Right hindlimb (tissue), 1 donor: ENCODE results near the gene IGSF21.
A peak's percentile ranks its signal among the peaks of the same experiment; 100 is the strongest.

Source experiments
- DNase-seq: peaks from one replicate; pipeline ENCODE4 v3.0.0-alpha.2; 2018

The IGSF21 gene

DNA sequence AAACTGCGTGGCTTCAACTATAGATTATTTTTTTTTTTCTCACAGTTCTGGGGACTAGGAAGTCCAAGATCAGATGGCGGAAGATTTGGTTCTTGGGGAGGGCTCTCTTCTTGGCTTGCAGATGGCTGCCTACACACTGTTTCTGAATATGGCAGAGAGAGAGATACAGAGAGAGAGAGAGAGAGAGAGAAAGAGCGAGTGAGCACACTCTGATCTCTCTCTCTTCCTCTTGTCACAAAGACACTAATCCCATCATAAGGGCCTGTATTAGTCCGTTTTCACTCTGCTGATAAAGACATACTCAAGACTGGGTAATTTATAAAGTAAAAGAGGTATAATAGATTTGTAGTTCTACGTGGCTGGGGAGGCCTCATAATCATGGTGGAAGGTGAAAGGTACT, 79.5 kb downstream of the IGSF21 start:
- no peak for DNase-seq

DNA sequence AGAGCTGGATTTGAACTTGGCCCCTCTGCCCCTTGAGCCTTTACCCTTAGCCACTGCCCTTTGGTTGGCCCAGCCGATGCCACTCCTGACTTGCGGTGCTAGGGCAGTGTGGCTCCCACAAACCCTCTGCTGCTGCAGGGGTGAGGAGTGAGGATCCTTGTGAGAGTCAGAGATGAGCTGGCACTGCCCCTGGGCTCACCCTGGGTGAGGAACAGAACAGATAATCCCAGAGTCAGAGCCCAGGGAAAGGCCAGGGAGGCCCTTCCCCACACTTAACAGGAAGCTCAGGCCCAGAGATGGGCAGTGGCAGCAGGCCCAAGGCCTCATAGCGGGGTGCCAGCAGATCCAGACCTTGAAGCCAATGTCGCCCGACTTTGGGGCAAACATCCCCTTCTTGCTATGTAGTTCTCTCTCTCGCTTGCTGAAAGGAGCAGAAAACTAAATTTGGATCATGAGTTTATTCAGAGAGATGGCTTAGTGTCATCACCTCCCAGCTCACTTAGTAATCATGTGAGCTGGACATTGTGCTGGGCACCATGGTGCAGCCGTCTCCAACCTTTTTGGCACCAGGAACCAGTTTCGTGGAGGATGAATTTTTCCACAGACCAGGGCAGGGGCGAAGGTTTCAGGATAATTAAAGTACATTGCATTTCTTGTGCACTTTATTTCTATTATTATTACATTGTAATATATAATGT, 81.4 kb downstream of the IGSF21 start:
- no peak for DNase-seq

DNA sequence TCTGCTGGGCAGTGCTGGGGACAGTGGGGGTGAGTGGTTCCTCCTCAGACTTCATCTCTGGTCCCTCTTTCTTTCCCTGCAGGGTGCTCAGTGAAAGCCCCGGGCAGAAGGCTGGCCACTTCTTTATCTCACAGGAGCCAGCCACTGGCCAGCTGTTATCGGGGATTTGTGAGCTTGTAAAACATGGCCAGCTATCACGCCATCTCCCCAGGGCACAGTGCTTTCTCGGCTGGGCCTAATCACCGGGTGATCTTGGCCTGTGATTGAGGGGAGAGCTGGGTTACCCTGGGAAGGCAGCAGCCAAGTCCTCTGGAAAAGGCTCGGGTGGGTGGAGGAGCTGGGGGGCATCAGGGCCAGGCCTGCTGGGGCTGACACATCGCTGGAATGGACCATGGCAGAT, 83.0 kb downstream of the IGSF21 start:
- no peak for DNase-seq

DNA sequence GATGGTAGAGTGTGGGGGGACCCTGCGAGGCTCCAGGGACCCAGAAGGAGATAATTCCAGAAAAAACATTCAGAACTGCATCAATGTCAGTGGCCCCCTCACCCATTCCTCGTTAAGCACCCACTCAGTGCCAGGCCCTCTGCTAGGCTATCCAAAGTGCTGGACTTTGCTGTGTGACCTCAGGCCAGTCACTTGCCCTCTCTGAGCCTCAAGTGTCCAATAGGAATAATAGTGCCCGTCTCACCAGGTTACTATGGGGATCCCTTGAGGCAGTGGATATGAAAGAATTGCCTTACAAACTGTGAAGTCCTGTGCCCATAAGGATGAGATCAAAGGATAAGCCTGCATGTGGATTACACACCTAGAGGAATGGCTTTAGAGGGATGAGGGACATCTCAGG, 83.4 kb downstream of the IGSF21 start:
- no peak for DNase-seq

DNA sequence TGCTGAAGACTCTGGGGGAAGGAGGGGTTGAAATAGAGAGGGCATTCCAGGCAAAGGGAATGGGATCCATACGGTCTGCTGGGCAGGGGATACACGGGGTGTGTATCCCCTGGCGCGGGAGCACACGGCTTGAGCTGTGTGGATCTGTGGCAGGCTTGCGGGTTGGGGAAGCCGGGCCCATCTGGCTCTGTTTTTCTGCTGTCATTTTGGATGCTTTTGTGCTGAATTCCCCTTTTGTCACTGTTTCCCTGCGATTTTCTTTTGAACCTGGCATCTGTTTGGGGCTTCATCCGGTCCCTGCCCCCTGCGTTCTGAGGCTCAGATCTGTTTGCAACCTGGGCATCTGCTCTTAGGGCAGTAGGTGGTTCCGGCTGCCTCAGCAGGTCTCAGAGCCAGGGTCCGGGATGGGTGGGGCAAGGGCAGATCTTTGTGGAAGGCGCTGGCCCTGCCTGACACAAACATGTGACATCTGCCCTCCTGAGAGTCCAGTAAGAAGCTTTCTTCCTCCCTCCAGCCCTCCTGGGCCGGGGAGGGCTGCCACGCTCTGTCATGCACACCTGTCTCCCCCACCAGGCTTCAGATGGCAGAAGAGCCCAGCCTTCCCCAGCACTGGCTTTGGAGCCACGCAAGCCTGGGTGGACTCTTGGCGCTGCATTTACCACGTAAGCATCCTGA, 84.0 kb downstream of the IGSF21 start:
- DNase-seq: no peak

DNA sequence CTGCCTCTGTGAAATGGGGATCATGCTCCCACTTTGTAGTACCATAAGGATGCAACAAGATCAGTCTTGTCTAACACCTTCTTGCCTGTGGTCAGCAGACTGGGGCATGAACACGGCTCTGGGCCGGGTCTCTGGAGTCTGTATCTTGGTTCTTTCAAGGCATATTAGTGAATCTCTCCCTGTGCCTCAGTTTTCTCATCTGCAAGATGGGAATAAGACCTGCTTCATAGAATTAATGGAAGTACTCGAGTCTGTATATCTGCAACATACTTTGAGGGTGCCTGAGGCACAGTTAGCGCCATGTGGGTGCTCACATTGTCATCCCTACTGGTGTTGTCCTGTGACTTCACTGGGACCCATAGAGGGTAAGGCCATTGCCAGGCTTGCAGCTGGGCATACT, 84.6 kb downstream of the IGSF21 start:
- DNase-seq: no peak

DNA sequence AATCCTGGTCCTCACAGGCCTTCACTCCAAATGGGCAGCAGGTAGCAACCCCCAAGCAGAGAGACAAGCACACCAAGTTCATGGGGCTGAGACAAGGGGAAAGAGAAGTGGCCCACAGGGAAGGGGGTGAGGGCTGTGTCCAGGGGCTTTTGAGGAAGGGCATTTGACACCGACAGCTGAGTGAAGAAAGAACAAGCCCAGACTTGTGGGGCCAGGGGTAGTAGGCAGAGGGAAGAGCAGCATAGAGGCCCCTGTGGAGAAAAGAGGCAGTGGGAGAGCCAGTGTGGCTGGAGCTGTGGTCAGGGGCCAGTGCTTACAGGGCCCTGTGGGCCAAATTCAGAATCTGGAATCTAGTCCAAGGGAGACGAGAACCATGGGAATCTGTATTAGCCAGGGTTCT, 85.4 kb downstream of the IGSF21 start:
- DNase-seq: no peak

DNA sequence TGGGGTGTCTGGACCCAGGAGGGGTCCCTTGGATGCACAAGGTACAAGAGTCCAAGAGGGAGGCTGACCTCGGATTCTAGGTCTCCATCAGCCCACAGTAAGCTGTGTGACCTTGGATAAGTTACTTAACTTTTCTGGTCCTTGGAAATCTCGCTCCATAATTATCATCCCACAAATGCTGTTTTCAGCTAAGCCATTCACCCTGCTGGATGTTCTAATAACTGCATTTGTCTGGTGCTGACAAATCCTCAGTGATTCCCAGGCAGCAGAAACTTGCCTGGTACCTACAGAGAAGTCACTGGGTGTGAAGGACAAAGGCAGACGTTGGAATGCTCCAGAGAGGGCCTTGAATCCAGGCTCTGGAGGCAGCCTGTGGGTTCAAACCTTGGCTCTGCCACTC, 89.7 kb downstream of the IGSF21 start:
- DNase-seq: no peak

DNA sequence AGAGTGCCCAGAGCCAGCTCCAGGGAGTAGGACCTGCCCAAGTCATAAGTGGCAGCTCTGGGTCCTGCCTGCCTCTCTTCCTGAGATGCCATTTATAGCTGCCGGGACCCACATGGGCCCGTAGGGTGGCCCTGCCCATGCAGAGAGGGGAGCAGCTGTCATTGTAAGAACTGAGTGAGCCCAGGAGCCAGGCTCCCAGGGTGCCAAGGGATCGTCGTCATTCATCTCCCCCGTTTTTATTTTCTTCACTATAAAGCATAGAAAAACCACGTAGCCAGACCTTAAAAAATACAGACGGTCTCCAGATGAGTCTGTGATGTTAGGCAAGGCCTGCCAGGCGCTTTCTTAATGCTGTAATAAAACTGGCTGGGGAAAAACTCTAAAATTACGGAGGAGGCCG, 90.7 kb downstream of the IGSF21 start:
- peak; percentile 44 for DNase-seq

DNA sequence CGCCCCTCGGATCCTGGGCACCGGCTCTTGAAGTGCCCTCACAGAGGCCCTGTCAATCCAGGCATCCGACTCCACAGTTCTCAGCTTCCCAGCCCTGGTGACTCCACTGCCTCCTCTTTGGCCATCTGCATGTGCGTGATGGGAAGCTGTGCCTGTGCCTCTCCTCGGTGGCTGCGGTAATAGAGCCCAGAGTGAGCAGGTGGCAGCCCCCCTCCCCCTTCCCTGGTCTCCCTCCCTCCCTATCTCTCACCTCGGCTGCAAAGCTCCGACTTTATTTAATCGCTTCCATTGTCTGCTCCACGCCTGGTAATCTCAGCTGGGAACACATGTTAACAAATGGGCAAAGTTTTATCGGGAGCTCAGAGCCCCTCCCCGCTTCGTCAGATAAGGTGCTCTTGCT, 91.9 kb downstream of the IGSF21 start:
- DNase-seq: no peak

DNA sequence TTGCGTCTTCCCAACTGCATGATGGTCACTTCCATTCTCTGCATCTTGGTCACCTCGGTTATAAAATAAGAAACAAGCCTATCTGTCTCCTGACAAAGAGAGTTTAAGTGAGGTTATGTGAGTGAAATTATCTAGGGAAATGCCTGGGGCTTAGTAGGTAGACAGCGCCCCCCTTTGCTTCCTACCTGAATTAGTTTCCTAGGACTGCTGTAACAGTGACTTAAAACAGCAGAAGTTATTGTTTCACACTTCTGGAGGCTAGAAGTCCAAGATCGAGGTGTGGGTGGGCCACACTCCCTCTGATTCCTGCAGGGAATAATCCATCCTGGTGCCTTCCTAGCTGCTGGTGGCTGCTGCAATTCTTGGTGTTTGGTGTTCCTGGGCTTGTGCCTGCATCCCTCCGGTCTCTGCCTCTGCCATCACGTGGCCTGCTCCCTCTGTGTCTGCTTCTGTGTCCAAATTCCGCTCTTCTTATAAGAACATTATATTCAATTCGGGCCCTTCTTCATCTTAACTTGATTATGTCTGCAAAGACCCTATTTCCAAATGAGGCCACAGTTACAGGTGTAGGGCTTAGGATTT, 92.6 kb downstream of the IGSF21 start:
- no peak for DNase-seq

DNA sequence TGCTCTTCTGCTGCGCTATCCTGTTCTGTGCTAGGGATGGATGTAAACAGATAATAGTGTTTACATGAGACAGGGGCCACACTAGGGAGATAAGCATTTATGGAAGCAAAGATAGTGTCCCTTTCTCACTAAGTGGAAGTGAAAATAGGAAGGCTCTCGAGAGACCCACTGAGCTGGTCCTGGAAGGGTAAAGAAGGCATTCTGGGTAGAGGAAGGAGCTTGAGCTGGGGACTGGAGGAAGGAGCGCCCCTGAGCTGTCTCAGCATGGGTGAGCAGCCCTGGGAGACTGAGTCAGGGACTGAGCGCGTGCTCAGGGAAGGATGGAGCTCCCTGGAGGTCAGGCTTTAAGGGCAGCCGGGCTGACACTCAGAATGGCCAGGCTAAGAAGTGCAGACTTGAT, 93.3 kb downstream of the IGSF21 start:
- DNase-seq: no peak

DNA sequence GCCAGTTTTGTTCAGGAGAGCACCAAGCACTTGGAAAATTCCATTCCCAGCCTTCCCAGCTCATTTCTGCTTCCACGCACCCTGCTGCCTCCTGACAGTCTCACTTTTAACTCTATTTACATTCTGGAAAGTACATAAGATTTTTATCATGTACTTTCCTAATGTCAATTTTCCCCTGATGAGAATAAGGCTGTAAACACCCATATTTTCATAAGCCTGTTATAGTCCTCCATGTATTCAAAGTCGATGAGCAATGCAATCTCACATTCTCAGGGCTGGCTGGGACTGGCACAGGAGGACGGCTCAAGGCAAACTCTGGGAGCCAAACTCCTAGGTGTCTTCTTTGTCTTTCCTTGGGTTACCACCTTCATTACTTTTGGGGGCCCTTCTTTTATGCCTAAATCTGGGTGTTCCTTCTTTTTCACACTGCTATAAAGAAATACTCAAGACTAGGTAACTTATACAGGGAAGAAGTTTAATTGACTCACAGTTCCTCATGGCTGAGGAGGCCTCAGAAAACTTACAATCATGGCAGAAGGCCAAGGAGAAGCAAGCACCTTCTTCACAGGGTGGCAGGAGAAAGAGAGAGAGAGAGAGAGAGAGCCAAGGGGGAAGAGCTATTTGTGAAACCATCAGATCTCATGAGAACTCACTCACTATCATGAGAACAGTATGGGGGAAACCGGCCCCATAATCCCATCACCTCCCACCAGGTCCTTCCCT, 94.6 kb downstream of the IGSF21 start:
- no peak for DNase-seq

DNA sequence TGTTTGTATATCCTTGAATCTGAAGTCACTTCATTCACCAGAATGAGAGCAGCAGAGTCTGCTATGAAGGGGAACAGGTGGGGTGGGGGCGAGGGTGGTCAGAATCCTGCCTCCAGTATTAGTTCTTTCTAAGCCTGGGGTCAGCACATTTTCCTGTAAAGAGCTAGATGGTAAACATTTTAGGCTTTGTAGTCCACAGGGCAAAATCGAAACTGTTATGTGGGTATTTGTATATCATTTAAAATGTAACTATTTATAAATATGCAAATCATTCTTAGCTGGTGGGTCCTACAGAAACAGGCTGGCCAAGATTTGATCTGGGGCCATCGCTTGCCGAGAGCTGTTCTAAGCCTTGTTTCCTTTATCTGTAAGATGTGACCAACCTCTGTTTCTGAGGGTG, 96.0 kb downstream of the IGSF21 start:
- no peak for DNase-seq

DNA sequence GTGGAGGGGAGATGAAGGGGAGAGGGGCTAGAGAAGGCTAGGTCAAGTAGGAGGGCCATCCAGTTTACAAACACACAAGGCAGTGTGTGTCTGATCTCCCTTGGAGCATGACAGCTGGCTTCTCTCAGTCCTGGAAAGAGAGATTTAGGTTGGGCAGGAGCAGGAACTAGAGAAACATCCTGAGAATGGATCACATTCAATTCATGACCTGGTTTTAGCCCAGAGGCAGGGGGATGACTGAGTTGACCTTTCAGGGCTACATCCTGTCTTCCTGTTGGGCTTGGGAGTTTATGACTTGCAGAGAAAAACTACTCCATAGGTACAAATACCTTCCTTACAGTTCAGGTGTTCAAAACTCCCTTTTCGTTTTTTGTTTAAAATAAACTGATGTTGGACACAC, 97.0 kb downstream of the IGSF21 start:
- DNase-seq: no peak

DNA sequence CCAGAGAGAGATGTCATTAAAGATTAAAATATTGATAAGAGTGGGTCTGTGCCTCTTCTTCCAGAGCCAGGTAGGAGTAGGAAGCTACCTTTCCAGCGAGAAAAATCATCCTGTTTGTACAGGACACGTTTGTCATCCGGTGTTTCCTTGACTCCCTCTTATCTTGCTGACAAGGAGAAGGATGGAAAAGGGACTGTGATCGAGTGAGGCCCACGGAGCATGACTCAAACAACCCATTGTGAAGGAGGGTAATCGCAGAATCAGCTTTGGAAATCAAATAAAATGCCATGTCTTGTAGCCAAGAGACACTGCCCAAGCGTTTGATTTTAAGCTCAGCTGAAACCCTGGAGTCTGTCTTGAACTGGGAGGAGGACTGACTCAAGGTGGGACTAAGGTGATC, 97.7 kb downstream of the IGSF21 start:
- no peak for DNase-seq

DNA sequence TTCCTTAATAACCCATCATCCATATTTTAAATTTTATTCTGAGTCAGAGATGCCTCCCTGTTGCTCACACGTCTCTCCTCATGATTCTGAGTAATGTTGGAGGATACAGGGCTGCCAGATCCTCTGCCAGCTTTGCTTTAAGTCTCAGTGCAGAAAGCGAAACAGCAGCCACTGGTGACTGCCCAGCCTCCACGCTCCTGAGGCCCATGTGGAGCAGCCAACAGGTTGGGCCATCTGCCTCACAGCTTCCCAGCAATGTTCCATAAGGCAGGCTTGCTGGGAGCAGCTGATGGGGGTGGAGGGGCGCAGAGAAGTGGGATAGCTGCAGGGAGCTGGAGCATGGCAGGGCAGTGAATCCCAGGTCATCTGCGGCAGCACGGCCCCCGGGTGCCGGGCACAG, 104.2 kb downstream of the IGSF21 start:
- peak; percentile 35 for DNase-seq

DNA sequence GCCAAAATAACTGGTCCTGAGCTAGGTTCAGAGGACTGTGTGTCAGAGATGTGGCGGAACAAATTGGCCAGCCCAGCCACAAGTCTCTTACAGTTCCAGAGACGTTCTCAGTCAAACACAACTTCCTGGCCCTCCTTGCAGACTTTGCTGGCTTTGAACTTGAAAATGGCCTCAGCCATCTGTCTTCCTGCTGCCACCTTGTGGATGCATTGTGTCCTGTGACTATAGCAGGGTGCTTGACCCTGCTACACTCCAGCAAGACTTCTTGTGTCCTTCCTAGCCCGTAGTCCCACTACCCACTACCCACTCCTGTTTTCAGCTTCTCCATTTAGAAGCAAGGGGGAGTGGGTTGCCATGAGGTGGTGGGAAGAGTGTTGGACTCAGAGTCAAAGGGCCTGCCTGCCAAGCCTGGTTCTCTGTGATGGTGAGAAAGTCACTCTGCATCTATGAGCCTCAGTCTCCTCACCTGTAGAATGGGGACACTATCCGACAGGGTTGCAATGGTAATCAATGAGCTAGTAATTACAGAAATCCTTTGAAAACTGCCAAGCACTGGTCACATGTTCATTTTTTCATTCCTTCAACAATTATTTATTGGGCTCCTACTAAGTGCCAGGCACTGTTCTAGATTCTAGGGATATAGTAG, 109.9 kb downstream of the IGSF21 start:
- DNase-seq: no peak

DNA sequence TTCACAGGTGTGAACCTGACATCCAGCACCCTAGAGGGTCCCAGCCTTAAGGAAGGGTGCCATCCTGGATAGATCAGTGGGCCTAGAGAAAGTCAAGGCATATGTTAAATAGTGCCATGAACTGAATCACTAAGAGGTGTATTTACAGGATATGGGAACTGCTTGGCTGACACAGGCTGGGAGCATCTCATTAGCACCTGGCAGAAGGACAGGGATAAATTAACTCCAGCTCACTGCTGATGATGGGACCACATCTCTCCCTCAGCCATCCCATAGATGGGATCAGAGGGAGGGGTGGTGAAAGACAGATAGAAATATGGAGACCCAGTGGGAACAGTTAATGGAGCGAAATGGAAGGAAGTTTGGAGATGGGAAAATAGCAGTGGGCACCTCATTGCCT, 122.0 kb downstream of the IGSF21 start:
- DNase-seq: no peak

DNA sequence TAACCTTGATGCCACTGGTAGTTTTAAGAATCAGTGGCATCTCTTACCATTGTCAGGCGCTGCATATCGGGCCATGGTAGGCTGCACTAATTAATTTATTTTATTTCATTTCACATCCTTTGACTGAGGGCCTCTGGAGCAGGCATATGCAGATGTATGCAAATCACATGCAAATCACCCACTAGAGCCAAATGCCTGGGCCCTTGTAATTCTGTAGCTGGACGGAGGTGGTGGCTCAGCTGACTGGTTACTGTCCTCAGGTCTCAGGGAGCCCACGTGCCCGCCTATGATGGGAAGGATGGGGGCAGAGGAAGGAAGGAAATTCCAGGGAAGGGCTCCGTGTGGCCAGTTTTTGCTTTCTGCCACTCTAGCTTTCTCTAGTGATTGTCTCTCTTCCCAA, 122.7 kb downstream of the IGSF21 start:
- no peak for DNase-seq

DNA sequence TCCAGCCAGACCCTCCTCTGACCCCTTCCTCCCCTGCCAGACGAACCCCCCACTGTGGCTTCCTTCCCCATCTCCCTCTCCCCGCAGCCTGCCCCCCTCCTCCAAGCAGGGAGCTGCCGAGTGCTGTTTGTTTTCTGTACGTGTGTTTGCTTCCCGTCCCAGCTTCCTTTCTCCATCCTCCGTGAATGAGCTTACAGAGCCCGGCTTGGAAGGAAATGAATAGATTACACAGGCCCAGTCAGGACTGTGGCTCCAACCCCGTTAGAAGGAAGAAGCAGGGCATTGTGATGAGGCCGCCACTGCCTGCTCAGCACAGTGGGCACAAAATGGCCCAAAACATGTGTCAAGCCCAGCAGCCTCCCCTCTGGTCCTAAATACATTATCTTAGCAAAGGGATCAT, 123.2 kb downstream of the IGSF21 start:
- no peak for DNase-seq

DNA sequence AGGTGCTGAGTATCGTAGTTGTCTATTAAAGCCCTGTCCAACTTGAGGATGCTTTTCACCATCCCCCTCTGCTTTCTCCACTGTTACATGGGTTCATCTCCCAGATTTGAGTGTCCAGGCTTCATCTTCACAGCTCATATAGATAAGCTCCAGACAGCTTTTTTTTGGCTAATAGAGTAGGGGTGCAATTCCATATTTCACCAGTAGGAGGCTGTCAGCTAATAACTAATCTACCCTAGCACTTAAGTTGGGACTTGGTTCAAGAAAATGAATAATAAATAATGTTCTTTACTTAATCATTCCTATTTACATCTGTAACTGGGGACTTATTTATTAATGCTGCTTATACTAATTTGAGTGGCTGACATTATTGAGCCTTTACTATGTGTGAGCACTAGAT, 124.5 kb downstream of the IGSF21 start:
- no peak for DNase-seq

DNA sequence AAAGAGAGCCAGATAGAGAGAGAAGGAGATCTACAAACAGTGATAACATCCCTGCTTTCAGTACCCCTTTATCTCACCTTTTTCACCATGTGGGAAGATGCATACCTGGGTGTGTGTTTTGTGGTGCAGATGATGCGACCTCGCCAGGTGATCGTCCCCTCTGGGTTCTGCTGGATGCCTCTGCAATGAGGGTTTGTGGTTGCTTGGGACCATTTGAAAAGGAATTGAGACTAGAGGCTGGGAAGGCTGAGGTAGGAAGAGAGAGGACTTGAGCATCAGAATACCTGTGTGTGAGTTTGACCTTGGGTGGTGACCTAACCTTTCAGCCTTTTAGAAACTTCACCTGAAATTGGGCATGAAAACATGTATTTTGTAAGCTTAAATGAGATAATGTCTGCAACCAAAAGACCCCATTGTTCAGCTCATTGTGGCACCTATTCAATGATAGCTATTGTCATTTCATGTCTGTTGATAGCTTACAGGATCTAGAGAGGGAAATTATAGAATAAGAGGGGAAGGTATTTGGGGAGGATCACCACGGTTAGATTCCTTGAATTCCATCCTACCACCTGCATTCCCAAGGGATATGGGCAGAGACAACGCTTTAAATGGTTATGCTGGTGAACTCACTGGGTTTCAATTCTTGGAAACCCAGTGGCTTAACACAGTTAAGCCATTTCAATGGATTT, 125.7 kb downstream of the IGSF21 start:
- no peak for DNase-seq
